Measurements from ENCODE around the gene SRSF7. TPM values are rescaled to one million over a fixed set of nuclear protein-coding genes. Genes with fewer than 3 reads are reported as not detected.
"Not testable (repeated sequence)": the region's sequence is repeated elsewhere in the genome, so short reads cannot be mapped to it uniquely, and the experiment has no call there.

The SRSF7 gene
- polyA plus RNA-seq, 12 donors, result 87.4 to 148 (median 125) TPM; not detected in 1

- DNase-seq, result no peak
These were observed 14.0 kb upstream of the SRSF7 start for GRCh38 chr2:38765149-38765548.

- DNase-seq, result no peak
These were observed 12.6 kb upstream of the SRSF7 start for GRCh38 chr2:38763728-38764127.

- no peak for DNase-seq
These were observed 12.1 kb upstream of the SRSF7 start for GRCh38 chr2:38763228-38763627.

GRCh38 chr2:38755891-38756290 lies 4.7 kb upstream of the SRSF7 start:
- DNase-seq, result not testable (repeated sequence)

- no peak for DNase-seq
These were observed 3.3 kb upstream of the SRSF7 start for GRCh38 chr2:38754506-38754905.

DNA sequence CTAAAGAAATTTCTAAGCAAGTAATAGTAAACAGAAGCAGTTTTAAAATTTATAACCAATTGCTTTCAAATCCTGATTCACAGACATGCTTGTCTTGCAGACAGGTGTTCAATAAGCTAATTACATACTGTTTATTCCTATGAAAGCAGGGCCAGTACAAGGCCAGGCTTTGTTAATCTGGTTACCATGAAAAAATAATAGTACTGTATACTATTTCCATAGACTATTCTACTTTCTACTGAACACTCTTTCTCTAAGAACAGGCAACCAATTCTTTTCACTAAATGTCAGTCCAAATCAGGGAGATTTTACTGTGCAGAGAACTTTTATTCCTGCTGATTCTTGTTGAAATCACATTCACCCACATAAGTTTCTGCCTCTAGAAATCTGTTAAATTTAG lies 2.9 kb upstream of the SRSF7 start:
- no peak for DNase-seq

DNA sequence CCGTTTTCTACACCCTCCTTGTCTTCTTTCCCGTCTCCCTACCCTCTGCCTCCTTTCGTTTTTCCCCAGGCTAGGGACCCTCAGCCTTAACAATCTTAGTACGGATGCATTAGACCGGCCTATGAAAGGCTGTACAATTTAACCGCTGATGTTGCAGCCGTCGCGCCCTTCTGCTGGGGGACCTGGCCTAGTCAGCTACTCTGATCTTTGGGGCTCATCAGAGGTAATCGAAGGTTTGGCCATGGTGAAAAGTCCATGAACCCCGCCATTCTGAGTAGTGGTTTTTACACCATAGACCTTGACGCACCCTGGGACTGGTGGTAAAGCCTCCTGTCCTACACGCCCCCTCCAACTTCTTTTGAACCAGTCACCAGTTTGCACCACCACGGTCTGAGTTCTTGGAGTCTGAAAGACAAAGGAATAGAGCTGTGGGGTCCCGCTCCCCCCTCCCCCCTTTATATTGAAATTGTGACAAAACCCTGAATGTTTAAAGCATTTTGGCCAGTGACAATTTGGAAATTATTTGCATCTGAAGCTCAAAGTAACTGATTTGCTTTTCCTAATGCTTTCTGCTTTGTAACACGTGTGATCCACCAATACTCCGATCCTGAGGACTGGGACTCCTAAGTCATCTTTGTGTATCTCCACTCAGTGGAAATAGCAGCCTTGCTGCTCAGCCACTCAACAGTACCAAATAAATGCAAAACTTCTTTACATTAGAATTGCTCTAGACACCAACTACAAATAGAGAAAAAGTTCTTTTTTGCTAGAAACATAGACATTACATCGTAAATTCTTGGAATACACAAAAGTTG lies 642 bp upstream of the SRSF7 start:
- DNase-seq, result no peak

DNA sequence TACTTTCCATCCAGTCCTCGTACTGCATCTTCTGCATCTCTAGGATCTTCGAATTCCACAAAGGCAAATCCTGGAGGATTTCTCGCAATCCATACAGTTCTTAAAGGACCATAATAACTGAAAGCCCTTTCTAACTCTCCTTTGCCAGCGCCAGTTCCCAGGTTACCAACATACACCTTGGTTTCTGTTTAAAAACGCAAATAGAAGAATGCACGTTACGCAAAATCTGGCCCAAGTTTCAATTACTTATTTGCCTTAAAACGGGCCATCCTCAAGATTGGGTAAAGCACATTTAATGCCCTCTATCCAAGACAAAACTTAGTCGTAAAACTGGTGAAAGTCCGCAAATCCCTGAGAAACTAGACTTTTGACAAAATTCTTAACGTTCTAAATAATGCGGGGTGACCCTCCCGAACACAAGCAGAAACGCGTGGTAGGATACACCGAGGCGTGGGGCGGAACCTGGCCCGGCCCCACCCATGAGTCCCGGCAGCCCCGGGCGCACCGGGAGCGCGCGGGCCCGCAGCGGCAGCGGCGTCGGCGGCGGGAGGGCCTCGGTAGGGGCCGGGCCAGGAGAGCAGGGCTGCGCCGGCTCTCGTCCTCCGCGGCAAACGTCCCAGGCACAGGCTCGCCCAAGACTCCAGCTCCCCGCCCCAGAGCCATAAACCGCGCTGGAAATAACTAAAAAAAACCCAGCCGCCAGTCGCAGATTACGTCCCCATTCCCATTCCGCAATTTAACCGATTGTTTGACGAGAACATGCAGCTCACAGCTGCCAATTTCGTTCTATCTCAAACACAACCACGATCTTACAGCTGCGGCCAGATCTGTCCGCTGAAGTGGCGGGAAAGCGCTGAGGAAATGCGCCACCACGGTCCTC lies 910 bp downstream of the SRSF7 start:
- DNase-seq, result no peak

- no peak for DNase-seq
These were observed 2.0 kb downstream of the SRSF7 start for GRCh38 chr2:38748943-38749804.

- DNase-seq, result no peak
These were observed 2.8 kb downstream of the SRSF7 start for GRCh38 chr2:38748391-38748790.

GRCh38 chr2:38747819-38748218 lies 3.3 kb downstream of the SRSF7 start:
- DNase-seq, result no peak

DNA sequence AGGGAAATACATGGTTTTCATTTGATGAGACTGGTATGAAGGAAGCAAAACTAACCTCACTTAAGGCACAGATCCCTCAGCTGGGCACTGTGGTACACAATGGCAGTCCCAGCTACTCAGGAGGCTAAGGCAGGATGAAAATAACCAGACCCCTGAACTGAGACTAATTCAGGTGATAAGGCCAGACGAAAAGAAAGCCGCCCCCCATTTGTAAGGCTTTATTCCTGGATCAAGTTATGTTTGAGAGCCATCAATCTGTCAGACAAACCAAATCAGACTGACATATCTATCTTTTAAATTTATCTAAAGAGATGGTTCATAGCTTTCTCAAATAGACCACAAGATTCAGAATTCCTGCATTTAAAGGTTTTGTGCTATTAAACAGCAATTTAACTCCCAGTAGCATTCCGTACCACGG lies 4.1 kb downstream of the SRSF7 start:
- no peak for DNase-seq

DNA sequence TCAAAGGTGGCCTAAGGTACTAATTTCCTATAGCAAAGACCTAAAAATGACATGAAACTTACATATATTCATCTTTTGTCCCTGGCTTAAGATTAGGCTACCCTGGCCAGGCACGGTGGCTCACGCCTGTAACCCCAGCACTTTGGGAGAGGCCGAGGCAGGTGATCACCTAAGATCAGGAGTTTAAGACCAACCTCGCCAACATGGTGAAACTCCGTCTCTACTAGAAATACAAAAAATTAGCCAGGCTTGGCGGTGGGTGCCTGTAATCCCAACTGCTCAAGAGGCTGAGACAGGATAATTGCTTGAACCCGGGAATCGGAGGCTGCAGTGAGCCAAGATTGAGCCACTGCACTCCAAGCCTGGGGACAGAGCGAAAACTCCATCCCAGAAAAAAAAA lies 5.9 kb downstream of the SRSF7 start:
- DNase-seq, result no peak

GRCh38 chr2:38744399-38744780 lies 6.8 kb downstream of the SRSF7 start:
- no peak for DNase-seq

DNA sequence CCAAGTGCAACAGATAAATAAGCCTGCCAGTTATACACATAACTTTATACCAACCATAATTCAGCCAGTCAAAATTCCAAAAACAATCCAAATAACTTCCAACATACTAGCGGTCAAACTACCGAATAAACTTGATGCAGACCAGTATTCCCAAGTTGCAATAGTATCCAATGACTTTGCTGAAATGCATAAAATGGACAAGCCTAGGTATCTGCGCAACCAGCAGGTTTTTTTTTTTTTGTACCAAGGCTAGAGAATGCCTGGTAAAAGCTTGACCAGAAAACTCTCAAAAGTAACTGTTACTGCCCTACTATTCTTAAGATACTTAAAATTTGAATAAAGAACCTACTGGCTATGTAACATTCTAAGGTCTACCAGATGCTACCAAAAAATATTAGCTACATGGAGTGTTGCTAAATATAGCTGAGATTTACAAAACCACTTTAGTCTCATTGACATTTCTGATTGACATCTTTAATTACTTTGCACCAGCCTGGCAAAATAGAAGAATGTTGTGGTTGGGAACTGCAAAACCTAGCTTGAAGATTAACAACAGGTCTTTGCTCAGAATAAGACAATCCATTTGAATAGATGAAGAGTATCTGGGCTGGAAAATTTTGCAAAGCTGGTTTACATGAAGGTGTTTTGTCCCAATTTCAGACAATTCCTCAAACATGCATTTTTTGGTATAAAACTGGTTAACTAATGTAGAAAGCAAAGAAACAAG lies 7.3 kb downstream of the SRSF7 start:
- no peak for DNase-seq

- DNase-seq, result no peak
These were observed 8.2 kb downstream of the SRSF7 start for GRCh38 chr2:38742797-38743559.

- DNase-seq, result peak; percentile 64
These were observed 10.1 kb downstream of the SRSF7 start for GRCh38 chr2:38740851-38741731.

DNA sequence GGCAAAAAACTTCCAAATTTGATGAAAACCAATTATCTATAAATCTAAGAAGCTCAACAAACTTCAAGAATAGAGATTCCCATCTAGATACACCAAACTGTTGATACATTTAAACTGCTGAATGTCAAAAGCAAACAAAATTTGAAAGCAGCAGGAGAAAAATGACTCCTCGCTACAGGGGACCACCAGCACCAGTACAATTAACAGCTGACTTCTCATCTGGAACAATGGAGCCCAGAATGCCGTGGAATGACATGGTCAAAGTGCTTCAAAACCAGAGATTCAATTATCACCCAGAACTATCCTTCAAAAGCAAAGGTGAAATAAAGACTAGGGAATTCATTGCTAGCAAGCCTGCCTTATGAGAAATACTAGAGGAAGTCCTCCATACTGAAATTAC lies 11.6 kb downstream of the SRSF7 start:
- no peak for DNase-seq

- DNase-seq, result no peak
These were observed 13.2 kb downstream of the SRSF7 start for GRCh38 chr2:38737925-38738324.

All from muscle of arm (tissue), 12 donors.